GM12801 (cell line): Measurements from ENCODE around the gene GSDME.

Experiments used
- CTCF ChIP-seq: IDR thresholded peaks from one replicate; pipeline ENCODE4 v1.5.1; 2011; ENCODE audit warnings: control low read depth; ENCODE audit not compliant: insufficient read length; ENCODE audit errors: extremely low read depth

The GSDME gene

DNA sequence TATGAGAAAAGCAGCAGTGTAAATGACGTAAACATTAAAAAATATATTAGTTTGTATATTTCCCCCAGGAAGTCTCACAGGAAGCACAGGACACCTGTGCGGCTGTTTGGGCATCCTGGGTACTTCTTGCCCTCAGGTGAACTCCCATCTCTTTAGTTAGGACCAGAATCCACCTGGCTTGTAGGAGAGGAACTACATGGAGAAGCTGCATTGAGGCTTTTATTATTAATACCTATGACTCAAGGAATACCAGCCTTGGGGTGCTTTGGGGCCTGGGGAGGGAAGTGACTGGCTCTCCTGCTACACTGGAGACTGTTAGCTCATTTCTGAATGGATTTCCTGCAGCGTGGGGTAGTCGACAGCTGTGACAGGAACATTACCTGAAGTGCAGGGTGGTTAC is 40.0 kb upstream of the GSDME start:
- no peak for TF ChIP-seq CTCF

DNA sequence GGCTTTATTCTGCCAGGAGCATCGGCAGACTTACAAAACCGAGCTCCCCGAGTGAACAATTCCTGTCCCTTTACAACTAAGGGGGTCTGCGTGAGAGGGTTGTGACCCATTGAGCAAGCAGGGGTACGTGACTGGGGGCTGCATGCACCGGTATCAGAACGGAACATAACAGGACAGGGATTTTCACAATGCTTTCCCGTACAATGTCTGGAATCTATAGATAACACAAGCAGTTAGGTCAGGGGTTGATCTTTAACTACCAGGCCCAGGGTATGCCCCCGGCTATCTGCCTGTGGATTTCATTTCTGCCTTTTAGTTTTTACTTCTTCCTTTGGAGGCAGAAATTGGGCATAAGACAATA is 38.1 kb upstream of the GSDME start:
- TF ChIP-seq CTCF: no peak

DNA sequence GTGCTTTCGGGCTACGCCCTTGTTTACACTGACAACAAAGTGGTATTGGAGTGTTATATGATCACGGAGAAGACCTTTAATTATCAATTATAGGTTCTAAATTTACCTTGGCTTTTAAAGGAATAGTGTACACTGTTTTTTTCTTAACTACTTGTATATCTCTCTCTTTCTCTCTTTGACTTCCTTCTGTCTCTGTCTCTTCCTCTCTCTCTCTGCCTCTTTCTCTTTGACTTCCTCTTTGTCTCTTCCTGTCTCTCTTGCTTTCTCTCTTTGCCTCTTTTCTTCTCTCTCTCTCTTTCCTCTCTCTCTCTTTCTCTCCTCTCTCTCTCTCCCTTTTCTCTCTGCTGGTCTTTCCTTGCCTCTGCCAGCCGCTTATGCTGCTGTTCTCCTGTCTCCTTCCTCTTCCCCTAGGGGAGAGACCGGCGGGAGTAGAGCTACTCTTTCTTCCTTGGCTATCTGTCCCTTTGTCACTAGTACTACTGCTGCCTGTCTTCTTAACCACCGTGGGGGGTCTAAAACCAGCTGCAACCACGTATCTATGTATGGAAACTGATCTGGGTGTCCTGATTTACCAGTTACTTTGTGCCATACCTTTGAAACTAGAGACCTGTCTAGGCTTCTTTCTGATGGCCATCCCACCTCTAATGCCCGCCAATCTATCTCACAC is 36.9 kb upstream of the GSDME start:
- no peak for TF ChIP-seq CTCF

- no peak for TF ChIP-seq CTCF
Measured at GRCh38 chr7:24788961-24789576, 31.8 kb upstream of the GSDME start.

DNA sequence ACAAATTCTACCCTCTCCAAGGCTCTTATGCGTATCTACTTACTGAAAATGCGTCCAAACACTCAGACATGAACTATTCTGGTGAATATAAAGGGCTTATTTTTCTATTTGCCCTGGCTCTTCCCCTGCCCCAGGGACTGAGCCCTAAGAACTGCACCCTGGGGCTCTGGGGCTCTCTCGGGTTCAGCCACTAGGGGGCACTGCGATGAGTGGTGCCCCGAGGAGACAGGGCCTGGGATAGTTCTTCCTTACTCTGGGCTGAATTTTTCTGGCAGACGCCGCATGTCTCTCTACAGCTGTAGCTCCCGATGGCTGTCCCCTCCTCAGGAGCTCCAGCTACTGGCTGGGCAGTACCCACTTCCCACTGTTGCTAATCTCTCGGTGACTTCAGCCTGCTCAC is 30.8 kb upstream of the GSDME start:
- no peak for TF ChIP-seq CTCF

- no peak for TF ChIP-seq CTCF
Measured at GRCh38 chr7:24786941-24787340, 29.7 kb upstream of the GSDME start.

DNA sequence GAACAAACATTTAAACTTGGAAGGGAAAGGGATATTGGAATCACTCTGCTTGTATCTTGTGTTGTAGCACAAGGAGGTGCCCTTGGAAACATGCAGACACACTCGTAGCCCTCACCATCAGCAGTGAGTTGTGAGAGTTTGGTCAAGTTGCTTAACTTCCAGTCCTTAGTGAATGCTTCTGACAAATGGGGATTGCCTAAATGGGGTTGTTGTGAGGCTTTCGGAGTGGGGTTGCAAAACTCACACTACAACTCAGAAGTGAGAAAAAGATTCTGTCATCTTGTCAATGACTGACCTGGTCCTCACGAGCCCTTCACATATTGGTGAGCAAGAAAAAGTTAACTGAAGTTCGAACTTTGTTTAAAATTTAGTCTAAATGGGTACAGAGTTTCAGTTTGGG is 29.0 kb upstream of the GSDME start:
- no peak for TF ChIP-seq CTCF
